Measurements from ENCODE around the gene CSNK1G1.

DNA sequence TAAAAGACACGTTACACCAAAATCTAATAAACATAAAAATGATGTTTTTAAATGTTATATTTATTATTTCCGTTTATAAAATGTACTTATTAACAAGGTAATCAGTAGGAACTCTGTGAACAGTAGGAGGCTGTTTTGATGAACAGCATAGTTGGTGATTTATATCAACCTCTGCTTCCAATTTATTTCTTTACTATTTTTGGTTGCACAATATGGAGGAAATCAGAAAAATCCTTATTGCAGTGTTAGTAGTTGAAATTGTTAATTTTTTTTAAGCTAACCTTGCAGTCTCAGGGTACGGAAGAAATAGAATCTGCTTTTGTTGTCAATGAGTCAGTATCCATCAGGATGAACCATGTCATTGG lies 209.5 kb downstream of the CSNK1G1 start:
- TF ChIP-seq, protein P1, sequence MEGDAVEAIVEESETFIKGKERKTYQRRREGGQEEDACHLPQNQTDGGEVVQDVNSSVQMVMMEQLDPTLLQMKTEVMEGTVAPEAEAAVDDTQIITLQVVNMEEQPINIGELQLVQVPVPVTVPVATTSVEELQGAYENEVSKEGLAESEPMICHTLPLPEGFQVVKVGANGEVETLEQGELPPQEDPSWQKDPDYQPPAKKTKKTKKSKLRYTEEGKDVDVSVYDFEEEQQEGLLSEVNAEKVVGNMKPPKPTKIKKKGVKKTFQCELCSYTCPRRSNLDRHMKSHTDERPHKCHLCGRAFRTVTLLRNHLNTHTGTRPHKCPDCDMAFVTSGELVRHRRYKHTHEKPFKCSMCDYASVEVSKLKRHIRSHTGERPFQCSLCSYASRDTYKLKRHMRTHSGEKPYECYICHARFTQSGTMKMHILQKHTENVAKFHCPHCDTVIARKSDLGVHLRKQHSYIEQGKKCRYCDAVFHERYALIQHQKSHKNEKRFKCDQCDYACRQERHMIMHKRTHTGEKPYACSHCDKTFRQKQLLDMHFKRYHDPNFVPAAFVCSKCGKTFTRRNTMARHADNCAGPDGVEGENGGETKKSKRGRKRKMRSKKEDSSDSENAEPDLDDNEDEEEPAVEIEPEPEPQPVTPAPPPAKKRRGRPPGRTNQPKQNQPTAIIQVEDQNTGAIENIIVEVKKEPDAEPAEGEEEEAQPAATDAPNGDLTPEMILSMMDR (conservative IDR thresholded peaks at IDR 0.05): no peak
- no peak for TF ChIP-seq EZH2 (IDR thresholded peaks at IDR 0.05; ENCODE audit: low read depth)
